Memory B cell (primary cell): ENCODE results near the gene SLC16A10.

Experiments
- ATAC-seq: fragments of 150-1000 bp; cut with Tn5 transposase; 2 replicates; pipeline ENCODE4 v1.10.0; 2021; ENCODE audit warnings: low read depth, mild to moderate bottlenecking, moderate library complexity
- DNase-seq, 2 donors: peaks; one replicate each; pipeline ENCODE4 v3.0.0; 2022; ENCODE audit warnings: low spot score in 2 of 2
- H3K27ac Mint-ChIP-seq: one replicate; pipeline ENCODE4 v1.8.0; 2022; ENCODE audit warnings: mild to moderate bottlenecking, moderate library complexity, mixed read lengths
- H3K27me3 Mint-ChIP-seq: one replicate; pipeline ENCODE4 v1.8.0; 2022; ENCODE audit warnings: mixed read lengths
- H3K36me3 Mint-ChIP-seq: one replicate; pipeline ENCODE4 v1.8.0; 2022; ENCODE audit warnings: mild to moderate bottlenecking, mixed read lengths
- H3K4me1 Mint-ChIP-seq: one replicate; pipeline ENCODE4 v1.8.0; 2022; ENCODE audit warnings: mixed read lengths
- H3K4me3 Mint-ChIP-seq: one replicate; pipeline ENCODE4 v1.8.0; 2022; ENCODE audit warnings: mild to moderate bottlenecking, moderate library complexity, mixed read lengths
- H3K9me3 Mint-ChIP-seq: one replicate; pipeline ENCODE4 v1.8.0; 2022; ENCODE audit warnings: mixed read lengths

Gene SLC16A10

DNA sequence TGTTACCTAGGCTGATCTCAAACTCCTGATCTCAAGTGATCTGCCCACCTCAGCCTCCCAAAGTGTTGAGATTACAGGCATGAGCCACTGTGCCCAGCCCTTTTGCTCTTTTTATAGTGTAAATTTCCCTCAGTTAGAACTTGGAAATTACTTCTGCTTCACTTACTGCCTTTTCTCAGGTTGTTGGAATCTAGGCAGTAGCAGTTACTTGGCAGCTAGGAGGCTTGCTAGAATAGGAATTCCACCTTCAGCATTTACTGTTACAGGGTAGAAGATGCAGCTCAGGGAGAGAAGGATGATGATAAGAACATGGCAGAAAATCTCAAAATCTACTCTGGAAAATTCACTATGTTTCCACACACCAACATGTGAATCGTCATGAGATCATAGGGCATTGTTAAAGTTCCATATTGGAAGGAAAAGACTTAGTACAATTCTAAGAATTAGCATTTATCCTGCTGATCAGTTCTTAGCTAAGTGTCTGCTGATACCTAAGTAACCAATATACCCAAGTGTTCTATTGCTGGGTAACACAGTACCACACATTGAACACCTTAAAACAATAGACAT is 182.2 kb downstream of the SLC16A10 start:
- Mint-ChIP-seq H3K27me3 (no peaks in the 10 kb centered on the region), H3K36me3 (peaks cover 37% of the 10 kb centered on the region), H3K4me3 (no peak overlapping the region), H3K27ac (no peak overlapping the region), H3K4me1 (peaks cover 13% of the 10 kb centered on the region), H3K9me3 (peaks cover 3% of the 10 kb centered on the region)
- ATAC-seq (no peak), DNase-seq (no peak)

GRCh38 chr6:111270121-111270520 is 182.8 kb downstream of the SLC16A10 start:
- H3K4me1 Mint-ChIP-seq: peaks cover 13% of the 10 kb centered on the region
- no peak overlapping the region for H3K4me3 Mint-ChIP-seq
- H3K9me3 Mint-ChIP-seq: peaks cover 5% of the 10 kb centered on the region
- no peak overlapping the region for H3K27ac Mint-ChIP-seq
- no peak for ATAC-seq
- no peaks in the 10 kb centered on the region for H3K27me3 Mint-ChIP-seq
- peaks cover 43% of the 10 kb centered on the region for H3K36me3 Mint-ChIP-seq
- DNase-seq: no peak

- ATAC-seq: no peak
- Mint-ChIP-seq H3K27ac (no peak overlapping the region), H3K9me3 (peaks cover 10% of the 10 kb centered on the region), H3K4me1 (peaks cover 3% of the 10 kb centered on the region), H3K36me3 (peaks cover 62% of the 10 kb centered on the region), H3K4me3 (no peak overlapping the region), H3K27me3 (no peaks in the 10 kb centered on the region)
- DNase-seq: no peak
Measured at GRCh38 chr6:111274593-111275217, 187.4 kb downstream of the SLC16A10 start.

GRCh38 chr6:111276335-111276734 is 189.0 kb downstream of the SLC16A10 start:
- peaks cover 3% of the 10 kb centered on the region for H3K4me1 Mint-ChIP-seq
- DNase-seq (no peak), ATAC-seq (no peak)
- no peak overlapping the region for H3K27ac Mint-ChIP-seq
- H3K4me3 Mint-ChIP-seq: no peak overlapping the region
- H3K27me3 Mint-ChIP-seq: no peaks in the 10 kb centered on the region
- H3K36me3 Mint-ChIP-seq: peaks cover 68% of the 10 kb centered on the region
- peaks cover 10% of the 10 kb centered on the region for H3K9me3 Mint-ChIP-seq

GRCh38 chr6:111276736-111277135 is 189.4 kb downstream of the SLC16A10 start:
- H3K4me1 Mint-ChIP-seq: peaks cover 3% of the 10 kb centered on the region
- ATAC-seq (no peak), DNase-seq (no peak)
- no peak overlapping the region for H3K27ac Mint-ChIP-seq
- H3K36me3 Mint-ChIP-seq: peaks cover 69% of the 10 kb centered on the region
- peaks cover 10% of the 10 kb centered on the region for H3K9me3 Mint-ChIP-seq
- H3K27me3 Mint-ChIP-seq: no peaks in the 10 kb centered on the region
- no peak overlapping the region for H3K4me3 Mint-ChIP-seq

GRCh38 chr6:111277819-111278218 is 190.5 kb downstream of the SLC16A10 start:
- no peak overlapping the region for H3K4me3 Mint-ChIP-seq
- no peak for ATAC-seq
- peaks cover 73% of the 10 kb centered on the region for H3K36me3 Mint-ChIP-seq
- H3K4me1 Mint-ChIP-seq: peaks cover 3% of the 10 kb centered on the region
- H3K9me3 Mint-ChIP-seq: peaks cover 10% of the 10 kb centered on the region
- no peak overlapping the region for H3K27ac Mint-ChIP-seq
- H3K27me3 Mint-ChIP-seq: no peaks in the 10 kb centered on the region
- DNase-seq: no peak

DNA sequence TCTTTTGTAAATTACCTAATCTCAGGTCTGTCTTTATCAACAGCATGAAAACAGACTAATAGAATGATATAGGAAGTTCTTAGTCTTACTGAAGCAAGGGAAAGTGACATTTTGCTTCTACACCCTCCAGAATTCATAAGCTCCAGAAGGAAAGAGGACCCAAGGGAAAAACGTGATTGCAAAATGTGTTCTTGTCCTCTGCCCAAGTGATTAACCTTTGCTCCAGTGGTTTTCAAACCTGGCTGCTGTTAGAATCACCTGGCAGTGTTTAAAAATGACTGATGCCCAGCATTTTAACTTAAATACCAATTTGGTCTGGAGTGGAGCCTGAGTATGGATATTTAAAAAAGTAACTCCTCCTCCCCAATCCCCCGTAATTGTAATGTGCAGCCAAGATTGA is 191.4 kb downstream of the SLC16A10 start:
- H3K36me3 Mint-ChIP-seq: peaks cover 68% of the 10 kb centered on the region
- no peak for ATAC-seq
- H3K27me3 Mint-ChIP-seq: no peaks in the 10 kb centered on the region

DNA sequence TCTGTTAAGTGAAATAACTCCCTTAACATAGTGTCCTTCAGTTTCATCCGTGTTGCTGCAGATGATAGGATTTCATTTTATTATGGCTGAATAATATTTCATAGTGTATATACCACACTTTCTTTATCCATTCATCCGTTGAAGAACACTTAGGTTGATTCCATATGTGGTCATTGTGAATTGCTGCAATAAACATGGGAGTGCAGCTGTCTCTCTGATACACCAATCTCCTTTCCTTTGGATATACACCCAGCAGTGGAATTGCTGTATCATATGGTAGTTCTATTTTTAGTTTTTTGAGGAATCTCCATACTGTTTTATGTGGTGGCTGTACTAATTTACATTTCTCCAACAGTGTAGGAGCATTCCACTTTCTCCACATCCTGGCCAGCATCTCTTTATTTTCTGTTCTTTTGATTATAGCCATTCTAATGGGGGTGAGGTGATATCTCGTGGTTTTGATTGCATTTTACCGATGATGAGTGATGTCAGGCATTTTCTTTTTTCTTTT is 193.2 kb downstream of the SLC16A10 start:
- DNase-seq (no peak), ATAC-seq (no peak)
- H3K9me3 Mint-ChIP-seq: peaks cover 5% of the 10 kb centered on the region
- no peak overlapping the region for H3K4me3 Mint-ChIP-seq
- H3K36me3 Mint-ChIP-seq: peaks cover 56% of the 10 kb centered on the region
- no peak overlapping the region for H3K27ac Mint-ChIP-seq
- peaks cover 10% of the 10 kb centered on the region for H3K4me1 Mint-ChIP-seq
- no peaks in the 10 kb centered on the region for H3K27me3 Mint-ChIP-seq

More for the DNA sequence above, 191.4 kb downstream of the SLC16A10 start:
- peaks cover 3% of the 10 kb centered on the region for H3K4me1 Mint-ChIP-seq
- H3K9me3 Mint-ChIP-seq: peaks cover 10% of the 10 kb centered on the region
- no peak overlapping the region for H3K4me3 Mint-ChIP-seq
- no peak overlapping the region for H3K27ac Mint-ChIP-seq
- DNase-seq: no peak
